ENCODE measurements around the gene SPTBN2. TPM values are rescaled to one million over a fixed set of nuclear protein-coding genes. Genes with fewer than 3 reads are reported as not detected.

The SPTBN2 gene
- total RNA-seq, 1 donor from 2014 or later: 73.2 TPM

DNA sequence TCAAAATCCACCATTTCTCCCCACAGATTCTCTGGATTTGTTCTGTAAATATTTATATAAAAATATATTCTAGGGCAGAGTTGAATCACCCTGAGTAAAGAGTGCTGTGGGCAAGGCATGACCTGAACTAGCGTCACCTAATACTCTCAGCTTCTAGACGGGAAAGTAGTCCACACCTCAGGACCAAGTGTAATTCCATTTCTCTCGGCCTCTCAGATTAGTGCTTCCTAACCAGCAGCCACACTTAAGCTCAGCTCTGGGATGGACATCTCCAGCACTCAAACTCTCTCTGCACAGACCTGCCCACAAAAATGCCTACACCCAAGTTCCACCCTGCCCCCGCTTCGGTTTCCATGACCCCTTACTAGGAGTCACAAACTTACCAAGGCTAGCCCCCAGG is 5.3 kb downstream of the SPTBN2 start:
- DNase-seq: no peak

GRCh38 chr11:66722745-66723651 is 6.0 kb downstream of the SPTBN2 start:
- no peak for DNase-seq

- DNase-seq: no peak
Observed at GRCh38 chr11:66721939-66722338, 7.1 kb downstream of the SPTBN2 start.

DNA sequence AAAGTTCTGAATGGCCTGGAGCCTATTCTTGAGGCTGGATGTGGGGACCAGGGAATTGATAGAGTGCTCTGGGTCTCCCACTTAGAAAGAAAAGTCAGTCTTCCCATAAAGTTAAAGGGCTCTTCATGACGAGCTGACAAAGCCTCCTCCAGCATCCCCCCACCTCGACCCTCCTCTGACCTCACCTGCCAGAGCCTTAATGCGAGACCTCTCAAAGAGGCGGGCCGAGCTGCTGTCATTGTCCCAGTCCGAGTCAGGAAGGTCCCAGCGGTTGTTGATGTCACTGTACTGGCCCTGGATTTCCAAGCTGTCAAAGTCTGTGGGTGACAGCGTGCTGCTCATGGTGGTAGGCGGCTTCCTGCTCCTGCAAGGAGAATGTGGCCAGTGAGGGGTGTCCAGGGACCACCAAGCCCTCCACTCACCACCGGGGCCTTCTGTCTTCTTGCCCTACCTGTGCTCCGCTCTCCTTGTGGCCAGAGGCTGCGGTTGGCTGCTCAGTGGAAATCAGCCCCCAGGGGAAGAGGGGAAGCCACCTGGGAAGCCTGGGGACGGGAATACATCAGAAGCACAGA is 8.0 kb downstream of the SPTBN2 start:
- no peak for DNase-seq

DNA sequence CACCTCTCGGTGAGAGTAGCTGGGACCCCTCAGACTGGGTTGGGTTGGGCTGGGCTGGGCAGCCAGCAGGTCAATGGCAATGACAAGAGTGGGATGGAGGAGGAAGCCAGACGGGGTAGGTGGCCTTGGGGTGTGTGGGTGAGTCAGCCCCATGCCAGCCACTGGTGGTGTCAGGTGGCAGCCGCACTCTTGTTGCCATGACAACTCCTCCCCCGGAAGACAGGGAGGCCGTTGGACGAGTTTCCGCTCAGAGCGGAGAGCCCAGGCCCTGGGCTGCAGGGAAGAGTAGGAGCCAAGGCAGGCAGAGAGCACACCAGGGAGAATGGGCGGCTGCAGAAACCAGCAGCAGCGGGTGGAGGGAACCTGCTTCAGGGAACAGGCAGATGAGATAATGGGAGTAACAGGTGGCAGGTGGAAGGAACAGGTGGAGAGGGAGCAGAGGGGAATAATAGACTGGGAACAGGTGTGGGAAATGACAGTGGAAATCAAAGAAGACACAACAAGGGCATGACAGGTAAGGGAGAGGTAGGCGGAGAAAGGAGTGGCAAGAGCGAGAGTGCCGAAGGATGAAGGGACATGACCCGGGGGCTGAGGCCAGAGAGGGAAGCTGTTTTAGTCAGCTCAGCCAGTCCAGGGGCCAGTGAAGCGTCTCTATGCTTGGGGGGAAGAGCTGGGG is 8.7 kb downstream of the SPTBN2 start:
- DNase-seq: no peak

GRCh38 chr11:66719111-66719872 is 9.7 kb downstream of the SPTBN2 start:
- DNase-seq: no peak

DNA sequence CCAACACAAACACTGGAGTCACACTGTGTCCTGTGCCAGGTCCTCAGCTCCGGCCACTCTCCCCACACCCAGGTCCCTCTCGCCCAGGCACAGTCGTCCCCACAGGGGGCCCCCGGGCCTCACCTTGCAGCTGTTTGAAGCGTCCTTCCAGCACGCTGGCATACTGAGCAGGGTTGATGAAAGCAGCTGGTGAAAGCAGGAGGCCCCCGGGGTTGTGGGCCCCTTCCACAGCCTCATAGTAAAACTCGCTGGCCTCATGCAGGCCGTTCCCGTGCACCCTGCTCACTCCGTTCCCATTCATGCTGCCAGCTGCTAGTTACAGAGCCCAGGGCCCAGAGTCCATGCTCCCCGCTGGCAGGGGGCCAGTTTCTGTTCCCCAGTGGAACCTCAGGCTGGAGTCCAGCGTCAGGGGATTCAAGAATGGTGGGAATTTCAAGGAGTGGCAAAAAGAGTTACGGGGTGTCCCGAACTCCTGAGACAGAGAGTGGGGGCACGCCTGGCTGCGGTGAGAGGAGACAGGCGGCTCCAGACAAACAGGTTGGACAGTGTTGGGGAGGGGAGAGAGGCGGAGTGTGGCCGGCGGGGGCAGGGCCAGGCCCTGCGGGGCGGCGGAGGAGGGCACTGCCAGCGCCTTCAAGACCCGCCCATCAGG is 10.6 kb downstream of the SPTBN2 start:
- no peak for DNase-seq

DNA sequence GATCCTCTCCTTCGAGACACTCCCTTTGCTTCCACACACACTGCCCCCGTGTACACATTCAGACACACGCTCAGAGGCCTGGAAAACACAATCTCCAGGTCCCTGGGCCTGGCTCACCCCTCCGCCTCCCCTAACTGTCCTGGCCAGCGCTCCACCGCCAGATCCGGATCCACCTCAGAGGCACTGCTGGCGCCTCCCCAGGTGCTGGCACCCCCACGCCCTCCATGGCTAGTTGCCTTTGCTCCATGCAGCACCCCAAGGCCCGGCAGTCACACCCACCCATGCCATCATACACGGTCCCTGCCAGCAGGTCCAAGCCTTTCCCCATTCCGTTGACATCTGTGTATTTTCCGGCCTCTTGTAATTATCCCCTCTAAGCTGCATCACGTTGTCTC is 11.1 kb downstream of the SPTBN2 start:
- DNase-seq: no peak

DNA sequence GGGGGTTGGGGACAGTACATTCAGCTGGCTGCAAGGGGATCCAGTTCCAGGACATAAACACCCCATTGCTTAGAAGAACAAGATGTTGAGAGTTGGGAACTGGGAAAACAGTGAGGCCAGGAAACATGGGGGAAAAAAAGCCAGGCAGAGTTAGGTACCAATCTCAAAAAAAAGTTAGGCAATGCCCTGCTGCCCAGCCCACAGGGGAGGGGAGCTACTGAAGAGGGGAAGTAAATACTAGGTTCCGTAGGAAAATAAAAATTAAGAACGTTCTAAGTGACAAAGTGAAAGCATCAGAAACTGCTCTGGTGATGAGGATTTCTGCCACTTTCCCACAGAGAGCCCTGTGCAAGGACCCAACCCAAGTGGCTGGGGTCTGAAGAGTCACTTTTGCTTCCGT is 12.0 kb downstream of the SPTBN2 start:
- no peak for DNase-seq

DNA sequence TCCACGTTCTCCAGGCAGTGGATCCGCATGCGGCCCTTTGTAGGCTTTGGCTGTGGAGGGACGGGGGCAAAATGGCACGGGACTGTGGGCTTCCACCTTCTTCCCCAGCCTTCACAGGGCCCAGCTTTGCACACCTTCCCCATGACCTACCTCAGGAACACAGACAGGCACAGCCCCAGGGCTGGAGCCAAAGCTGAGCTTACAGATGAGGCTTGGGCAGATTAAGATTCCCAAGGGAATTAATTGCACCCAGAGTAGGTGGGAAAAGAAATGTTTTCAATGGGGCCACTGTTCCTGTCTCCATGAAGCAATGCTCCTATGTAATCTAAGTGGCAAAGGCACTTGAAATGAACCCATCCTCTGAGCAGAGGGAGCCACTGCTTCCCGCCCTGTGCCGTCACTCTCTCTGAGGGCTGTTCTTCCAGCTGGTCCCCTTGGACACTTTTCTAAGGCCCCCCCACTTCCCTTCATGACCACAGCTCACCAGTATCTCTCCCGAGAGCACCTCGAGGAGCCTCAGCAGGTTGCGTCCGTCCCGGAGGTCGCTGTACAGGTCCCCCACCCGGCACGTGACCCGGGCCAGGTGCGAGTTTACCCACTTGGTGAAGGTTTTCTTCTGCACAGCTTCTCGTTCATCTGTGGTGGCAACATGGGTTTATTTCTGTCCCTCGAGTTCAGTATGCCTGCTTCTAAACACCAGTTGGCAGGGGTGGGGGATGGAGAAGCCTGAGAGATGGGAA is 13.5 kb downstream of the SPTBN2 start:
- no peak for DNase-seq

GRCh38 chr11:66713746-66714480 is 15.1 kb downstream of the SPTBN2 start:
- DNase-seq: no peak

GRCh38 chr11:66710384-66710930 is 18.6 kb downstream of the SPTBN2 start:
- no peak for DNase-seq

DNA sequence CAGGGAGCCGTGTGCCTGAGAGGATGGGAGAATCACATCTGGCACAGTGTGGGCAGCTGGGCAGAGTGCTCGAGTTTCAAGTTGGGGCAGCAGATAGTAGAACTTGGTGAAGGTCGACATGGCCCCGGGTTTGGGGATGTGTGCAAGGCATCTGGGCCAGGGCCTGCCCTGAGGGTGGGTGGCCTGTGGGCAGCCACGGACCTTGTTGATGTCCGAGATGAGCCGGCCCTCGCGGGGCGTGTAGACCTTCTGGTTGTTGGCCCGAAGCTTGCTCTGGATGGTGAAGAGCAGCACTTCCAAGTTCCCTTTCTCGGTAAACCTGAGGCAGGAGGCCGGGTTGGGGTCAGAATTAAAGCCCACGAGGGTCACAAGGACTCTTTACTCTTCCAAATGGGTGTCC is 20.3 kb downstream of the SPTBN2 start:
- no peak for DNase-seq

GRCh38 chr11:66708094-66708493 is 20.9 kb downstream of the SPTBN2 start:
- DNase-seq: no peak

DNA sequence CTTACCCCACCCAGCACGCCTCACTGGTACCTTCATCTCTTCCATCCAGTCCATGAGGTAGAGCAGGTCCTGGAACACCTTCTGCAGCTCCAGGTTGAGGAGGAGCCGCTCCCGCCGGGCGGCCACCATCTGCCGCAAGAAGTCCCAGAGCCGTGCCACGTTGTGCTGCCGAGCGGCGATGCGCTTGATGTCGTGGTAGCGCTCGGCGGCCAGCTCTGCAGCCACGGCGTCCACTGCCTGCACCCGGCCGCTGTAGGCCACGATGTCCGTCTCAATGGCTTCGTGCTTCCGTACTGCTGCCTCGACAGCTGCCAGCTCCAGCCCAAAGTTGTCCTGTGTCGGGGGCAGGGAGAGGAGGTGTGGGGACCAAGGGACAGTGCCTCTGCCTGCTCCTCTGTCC is 21.5 kb downstream of the SPTBN2 start:
- DNase-seq: no peak

GRCh38 chr11:66706989-66707388 is 22.0 kb downstream of the SPTBN2 start:
- no peak for DNase-seq

GRCh38 chr11:66705587-66706335 is 23.3 kb downstream of the SPTBN2 start:
- no peak for DNase-seq

- DNase-seq: no peak
Observed at GRCh38 chr11:66704659-66705360, 24.2 kb downstream of the SPTBN2 start.
